ENCODE results near the gene UGT1A7.

Gene UGT1A7

DNA sequence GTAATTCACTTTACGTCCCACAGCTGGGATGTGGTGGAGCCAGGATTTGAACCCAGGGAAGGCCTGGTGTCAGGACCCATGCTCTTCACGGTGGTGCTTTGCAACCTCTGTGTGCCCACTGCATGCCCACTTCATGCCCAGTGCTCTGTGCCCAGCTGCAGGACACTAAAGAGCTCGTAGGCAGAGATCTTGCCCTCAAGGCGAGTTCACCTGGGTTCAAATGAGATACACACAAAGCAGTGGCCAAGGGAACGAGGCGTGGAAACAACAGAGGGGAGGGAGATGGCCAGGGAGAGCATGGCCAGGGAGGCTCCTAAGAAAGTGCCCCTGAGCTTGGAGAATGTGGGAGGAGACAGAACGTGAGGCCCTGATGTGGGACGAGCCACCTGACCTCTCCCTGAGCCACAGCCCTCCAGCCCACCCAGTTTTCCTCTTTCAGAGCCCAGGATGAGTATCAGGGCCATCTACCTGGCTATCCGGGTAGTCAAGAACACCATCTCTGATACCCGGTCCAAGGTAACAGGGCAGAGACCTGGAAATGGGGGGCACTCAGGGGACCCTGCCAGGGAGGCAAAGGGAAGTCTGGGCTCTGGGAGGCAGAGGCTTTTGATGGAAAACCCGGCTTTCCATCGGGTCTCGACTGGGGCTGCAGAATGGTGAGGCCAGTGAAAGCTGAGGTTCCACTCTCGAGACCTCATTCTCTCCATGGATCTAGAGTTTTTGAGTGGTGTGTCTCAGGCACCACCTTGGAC, 116.8 kb downstream of the UGT1A7 start:
- DNase-seq (ENCODE audit: low read depth in 2 of 2), result no peak

- no peak for DNase-seq (ENCODE audit: low read depth in 2 of 2)
These were observed 117.5 kb downstream of the UGT1A7 start for GRCh38 chr2:233799087-233799665.

GRCh38 chr2:233799716-233800115, 118.0 kb downstream of the UGT1A7 start:
- no peak for DNase-seq (ENCODE audit: low read depth in 2 of 2)

GRCh38 chr2:233800208-233800607, 118.5 kb downstream of the UGT1A7 start:
- no peak for DNase-seq (ENCODE audit: low read depth in 2 of 2)

- DNase-seq (ENCODE audit: low read depth in 2 of 2), result no peak
These were observed 119.8 kb downstream of the UGT1A7 start for GRCh38 chr2:233801357-233802131.

GRCh38 chr2:233802132-233802815, 120.6 kb downstream of the UGT1A7 start:
- DNase-seq (ENCODE audit: low read depth in 2 of 2), result no peak

GRCh38 chr2:233803292-233803911, 121.7 kb downstream of the UGT1A7 start:
- DNase-seq (ENCODE audit: low read depth in 2 of 2), result no peak

GRCh38 chr2:233803994-233804393, 122.3 kb downstream of the UGT1A7 start:
- DNase-seq (ENCODE audit: low read depth in 2 of 2), result no peak

- no peak for DNase-seq (ENCODE audit: low read depth in 2 of 2)
These were observed 125.6 kb downstream of the UGT1A7 start for GRCh38 chr2:233807215-233807865.

DNA sequence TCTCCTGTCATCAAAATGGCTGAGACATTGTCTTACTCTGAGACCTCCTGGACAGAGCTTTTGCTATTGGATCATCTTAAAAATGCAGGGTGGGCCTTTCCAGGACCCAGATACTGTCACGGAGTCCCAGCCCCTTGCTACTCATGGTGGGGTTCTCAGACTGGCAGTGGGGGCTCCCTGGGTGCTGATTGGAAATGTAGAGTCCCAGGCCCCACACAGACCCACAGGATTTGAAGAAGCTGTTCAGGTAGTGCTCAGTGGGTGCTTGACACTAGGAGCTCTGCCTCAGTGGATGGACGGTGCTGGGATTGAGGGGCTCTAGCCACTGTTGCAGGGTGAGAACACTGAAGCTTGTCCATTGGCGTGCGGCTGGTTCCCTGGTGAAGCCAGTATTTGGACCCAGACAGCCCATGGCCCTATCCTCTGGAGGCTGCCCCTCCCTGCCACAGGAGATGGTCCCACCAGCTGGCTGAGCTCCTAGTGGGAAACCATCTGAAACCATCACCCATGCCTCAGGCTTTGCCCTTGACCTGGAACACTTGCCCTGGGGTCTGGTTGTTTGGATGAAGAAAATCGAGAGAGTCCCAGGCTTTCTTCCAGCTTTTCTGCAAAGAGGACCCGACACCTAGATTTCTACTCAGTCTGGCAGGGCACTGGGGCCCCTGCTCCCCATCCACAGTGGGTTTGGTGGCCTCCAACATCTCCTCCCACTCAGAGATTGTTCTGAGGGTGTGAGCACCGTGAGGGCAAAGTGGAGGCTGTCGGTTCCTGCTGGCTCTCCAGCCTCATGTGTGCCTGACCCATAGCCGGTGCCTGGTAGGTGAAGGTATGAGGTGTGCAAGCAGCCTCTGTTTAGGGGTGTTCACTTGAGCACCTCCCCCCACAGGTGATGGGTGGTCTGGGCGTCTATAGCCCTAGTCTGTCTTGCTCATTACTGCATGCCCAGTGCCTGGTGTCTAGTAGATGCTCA, 126.5 kb downstream of the UGT1A7 start:
- DNase-seq (ENCODE audit: low read depth in 2 of 2), result no peak

- DNase-seq (ENCODE audit: low read depth in 2 of 2), result no peak
These were observed 128.7 kb downstream of the UGT1A7 start for GRCh38 chr2:233810385-233810784.

DNA sequence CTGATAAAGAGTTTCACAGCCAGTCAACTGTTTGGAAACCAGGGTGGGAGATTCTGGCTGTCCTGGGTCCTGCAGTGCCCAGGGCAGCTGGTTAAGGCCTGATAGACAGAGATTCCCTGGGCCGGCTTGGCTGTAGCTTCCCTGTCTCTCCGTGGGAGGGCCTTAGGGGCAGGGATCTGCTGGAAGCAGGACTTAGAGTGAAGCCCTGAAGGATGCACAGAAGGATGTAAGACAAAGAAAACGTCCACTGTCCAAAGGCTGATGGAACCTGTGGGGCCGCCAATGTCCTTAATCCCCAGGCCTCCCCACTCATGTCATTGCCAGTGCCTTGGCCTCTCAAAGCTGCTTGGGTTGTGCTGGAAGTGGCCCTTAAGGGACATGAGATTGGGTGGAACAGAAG, 129.4 kb downstream of the UGT1A7 start:
- no peak for DNase-seq (ENCODE audit: low read depth in 2 of 2)

DNA sequence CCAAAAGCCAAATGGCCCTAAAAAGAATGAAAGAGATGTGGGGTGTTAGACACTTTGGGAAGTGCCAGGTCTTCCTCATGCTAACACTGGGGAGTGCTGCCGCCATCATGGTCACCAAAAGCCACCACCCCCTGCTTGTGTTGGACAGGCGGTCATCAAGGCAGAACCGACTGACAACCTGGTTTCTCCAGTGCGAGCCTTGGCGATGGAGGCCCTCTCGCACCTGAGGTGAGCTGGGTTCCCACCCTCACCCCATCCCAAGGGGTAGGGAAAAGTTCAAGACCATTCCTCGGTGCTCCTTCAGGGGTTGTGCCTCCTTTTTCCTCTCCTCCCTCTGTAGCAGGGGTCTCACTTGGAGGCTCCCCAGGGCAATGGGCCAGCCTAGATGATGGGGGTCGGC, 130.0 kb downstream of the UGT1A7 start:
- no peak for DNase-seq (ENCODE audit: low read depth in 2 of 2)

DNA sequence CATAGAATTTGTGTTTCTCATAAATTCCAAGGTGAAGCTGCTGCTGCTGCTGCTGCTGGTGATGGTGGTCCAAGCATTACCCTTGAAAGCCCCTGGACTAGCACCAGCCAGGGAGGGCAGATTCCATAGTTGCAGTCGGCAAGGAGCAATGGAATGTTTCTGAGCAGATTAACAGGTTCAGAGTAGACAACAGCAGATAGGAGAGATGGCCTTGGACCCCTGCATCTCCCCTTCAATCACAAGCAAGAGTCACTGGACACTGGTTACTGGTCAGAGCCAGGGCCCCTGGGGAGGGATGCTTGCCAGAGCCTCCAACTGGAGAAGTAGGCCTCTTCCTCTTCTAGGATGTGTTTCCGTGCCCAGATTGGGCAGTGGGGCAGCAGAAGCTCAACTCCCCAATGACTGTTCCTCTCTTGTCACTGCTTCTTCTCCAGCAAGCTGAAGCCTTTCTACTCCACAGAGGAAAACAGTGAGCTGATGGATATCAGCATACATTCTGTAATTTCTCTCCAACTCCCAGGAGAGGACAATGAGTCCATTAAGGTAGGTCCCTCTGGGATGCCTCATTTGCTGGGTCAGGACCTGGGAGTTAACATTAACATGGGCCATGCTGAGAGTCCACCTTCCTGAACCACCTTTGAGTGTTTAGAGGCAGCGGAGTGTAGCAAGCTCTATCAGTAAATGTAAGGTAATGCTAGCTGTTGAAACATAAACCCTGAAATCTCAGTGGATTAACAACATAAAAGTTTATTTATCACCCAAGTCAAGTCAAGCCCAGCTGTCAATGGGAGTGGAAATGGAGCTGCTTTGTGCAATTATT, 131.7 kb downstream of the UGT1A7 start:
- no peak for DNase-seq (ENCODE audit: low read depth in 2 of 2)

- no peak for DNase-seq (ENCODE audit: low read depth in 2 of 2)
These were observed 132.5 kb downstream of the UGT1A7 start for GRCh38 chr2:233814056-233814835.

GRCh38 chr2:233815861-233816260, 134.2 kb downstream of the UGT1A7 start:
- DNase-seq (ENCODE audit: low read depth in 2 of 2), result no peak

- DNase-seq (ENCODE audit: low read depth in 2 of 2), result no peak
These were observed 134.6 kb downstream of the UGT1A7 start for GRCh38 chr2:233816334-233816733.

GRCh38 chr2:233816771-233817170, 135.1 kb downstream of the UGT1A7 start:
- no peak for DNase-seq (ENCODE audit: low read depth in 2 of 2)

All from stimulated activated CD4-positive, alpha-beta T cell treated with anti-CD3 and anti-CD28 coated beads, Interleukin-12 subunit alpha, Interleukin-12 subunit beta, amount 100 ng/mL, for 24 hours (primary cell).